ENCODE data around the gene TBC1D22A. TPM values are rescaled to one million over a fixed set of nuclear protein-coding genes. Genes with fewer than 3 reads are reported as not detected.

The TBC1D22A gene
- total RNA-seq, 6 experiments from 2014 or later: 10.9 to 18.1 (median 14.0) TPM

GRCh38 chr22:46993633-46994032, 231.2 kb downstream of the TBC1D22A start:
- TF ChIP-seq CTCF (IDR thresholded peaks at IDR 0.05): no peak
- TF ChIP-seq POLR2A (IDR thresholded peaks at IDR 0.05): no peak
- Histone ChIP-seq H3K4me3 (no peak overlapping the region), H3K27ac (no peak overlapping the region), H3K4me1 (peaks cover 0 to 3% (median 0%) of the 10 kb centered on the region in 4 donors), H3K36me3 (peaks cover 0 to 12% (median 0%) of the 10 kb centered on the region in 4 donors), H3K27me3 (no peaks in the 10 kb centered on the region), H3K9me3 (no peaks in the 10 kb centered on the region)
- WGBS (ENCODE audit: insufficient coverage, low coverage, low lambda C conversion rate, missing lambda C conversion rate): 60% methylated on average over 4 of the region's 14 CpGs
- intact Hi-C loops (cut with DNase I): no loop called here
- peak in 2 of 4 donors; percentile 15 to 18 for ATAC-seq
- no peak for DNase-seq

DNA sequence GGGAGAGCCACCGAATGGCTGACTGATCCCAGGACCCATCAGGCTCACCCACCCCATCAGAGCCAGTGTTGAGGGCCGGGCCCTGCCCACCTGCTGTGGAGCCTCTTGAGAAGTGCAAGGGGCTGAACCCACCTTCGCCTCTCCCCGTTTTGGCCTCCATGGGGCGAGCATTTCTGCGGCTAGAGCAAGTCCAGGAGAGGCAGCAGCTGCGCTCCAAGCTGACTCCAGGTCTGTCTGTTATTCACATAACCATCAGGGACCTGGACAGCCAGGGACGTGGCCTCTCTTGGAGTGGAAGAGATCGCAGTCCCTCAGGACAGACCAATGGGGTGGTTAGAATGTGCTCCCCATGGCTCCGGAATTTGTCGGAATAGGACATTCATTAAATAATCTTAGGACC, 231.8 kb downstream of the TBC1D22A start:
- Histone ChIP-seq H3K27me3 (no peaks in the 10 kb centered on the region), H3K4me1 (peaks cover 0 to 3% (median 0%) of the 10 kb centered on the region in 4 donors), H3K9me3 (no peaks in the 10 kb centered on the region), H3K4me3 (no peak overlapping the region), H3K36me3 (peaks cover 0 to 12% (median 0%) of the 10 kb centered on the region in 4 donors), H3K27ac (no peak overlapping the region)
- WGBS (ENCODE audit: insufficient coverage, low coverage, low lambda C conversion rate, missing lambda C conversion rate): 100% methylated on average over 6 of the region's 11 CpGs
- TF ChIP-seq CTCF (IDR thresholded peaks at IDR 0.05): no peak
- no peak for TF ChIP-seq POLR2A (IDR thresholded peaks at IDR 0.05)
- no peak for DNase-seq
- ATAC-seq: no peak
- intact Hi-C loops (cut with DNase I): no loop called here

- Histone ChIP-seq H3K36me3 (peaks cover 0 to 12% (median 0%) of the 10 kb centered on the region in 4 donors), H3K9me3 (no peaks in the 10 kb centered on the region), H3K4me3 (no peak overlapping the region), H3K4me1 (peaks cover 0 to 3% (median 0%) of the 10 kb centered on the region in 4 donors), H3K27me3 (no peaks in the 10 kb centered on the region), H3K27ac (no peak overlapping the region)
- intact Hi-C loops (cut with DNase I): no loop called here
- ATAC-seq (no peak), DNase-seq (no peak)
- 91% methylated on average over 8 of the region's 13 CpGs for WGBS (ENCODE audit: insufficient coverage, low coverage, low lambda C conversion rate, missing lambda C conversion rate)
- no peak for TF ChIP-seq POLR2A (IDR thresholded peaks at IDR 0.05)
- no peak for TF ChIP-seq CTCF (IDR thresholded peaks at IDR 0.05)
Observed at GRCh38 chr22:46994983-46995382, 232.5 kb downstream of the TBC1D22A start.

GRCh38 chr22:46995501-46996360, 233.3 kb downstream of the TBC1D22A start:
- H3K4me1 ChIP-seq: peaks cover 0 to 3% (median 0%) of the 10 kb centered on the region in 4 donors
- no peak overlapping the region for H3K4me3 ChIP-seq
- DNase-seq (no peak), ATAC-seq (peak in 2 of 4 donors; percentile 14 to 22)
- H3K36me3 ChIP-seq: peaks cover 0 to 12% (median 0%) of the 10 kb centered on the region in 4 donors
- intact Hi-C loops (cut with DNase I): no loop called here
- H3K9me3 ChIP-seq: no peaks in the 10 kb centered on the region
- TF ChIP-seq POLR2A (IDR thresholded peaks at IDR 0.05) (no peak), CTCF (IDR thresholded peaks at IDR 0.05) (no peak)
- 92% methylated on average over 8 of the region's 24 CpGs for WGBS (ENCODE audit: insufficient coverage, low coverage, low lambda C conversion rate, missing lambda C conversion rate)
- H3K27me3 ChIP-seq: no peaks in the 10 kb centered on the region
- no peak overlapping the region for H3K27ac ChIP-seq

All from right lobe of liver (tissue), 6 donors.